Thoracic aorta (tissue), 2 donors: ENCODE measurements around the gene RASL12. TPM values are rescaled to one million over a fixed set of nuclear protein-coding genes. Genes with fewer than 3 reads are reported as not detected.

Source experiments
- ATAC-seq: fragments of 150-250 bp; one replicate; pipeline ENCODE4 v1.8.0; 2017; ENCODE audit warnings: low read depth; ENCODE audit not compliant: insufficient number of reproducible peaks, low FRiP score
- DNase-seq: peaks from one replicate; pipeline ENCODE4 v3.0.0-alpha.2; 2020; ENCODE audit warnings: low spot score
- H3K27ac ChIP-seq, 2 donors: fragments of 200-600 bp; sonication (generic); 1 replicate in 1 of 2; 2 replicates in 1 of 2; pipeline ENCODE4 v1.5.1; 2016; ENCODE audit warnings: mild to moderate bottlenecking in 2 of 2, moderate library complexity in 2 of 2
- H3K27me3 ChIP-seq: fragments of 200-600 bp; sonication (generic); replicated peaks from 2 replicates; pipeline ENCODE4 v1.6.0; 2016; ENCODE audit warnings: mild to moderate bottlenecking; ENCODE audit not compliant: insufficient read depth
- H3K36me3 ChIP-seq: fragments of 200-600 bp; sonication (generic); one replicate; pipeline ENCODE4 v1.5.1; 2016
- H3K4me1 ChIP-seq, 2 donors: fragments of 200-600 bp; sonication (generic); 1 replicate in 1 of 2; 2 replicates in 1 of 2; pipeline versions ENCODE4 v1.5.1 to v1.6.0; 2016; ENCODE audit warnings: low read depth in 2 of 2, mild to moderate bottlenecking in 1 of 2; ENCODE audit not compliant: control insufficient read depth in 1 of 2
- H3K4me3 ChIP-seq: fragments of 200-600 bp; sonication (generic); 2 replicates; pipeline ENCODE4 v1.5.1; 2016; ENCODE audit warnings: mild to moderate bottlenecking
- H3K9me3 ChIP-seq: fragments of 200-600 bp; sonication (generic); 2 replicates; pipeline ENCODE4 v1.5.1; 2016
- CTCF ChIP-seq: fragments of 200-600 bp; sonication (generic); IDR thresholded peaks from one replicate; pipeline ENCODE4 v1.5.1; 2019; ENCODE audit warnings: antibody characterized with exemption
- total RNA-seq, 2 donors: library from RNA; depleted of rRNA; stranded (reverse); fragments of >200 nt; gene quantifications; one replicate each; pipeline versions ENCODE4 v1.1.0 to v1.2.3, GENCODE V29; 2016

Gene RASL12
- total RNA-seq, 2 donors from 2014 or later, result 211 to 324 TPM

GRCh38 chr15:65008983-65009382 lies 58.8 kb downstream of the RASL12 start:
- peaks cover 8% of the 10 kb centered on the region for H3K36me3 ChIP-seq
- H3K27ac ChIP-seq, result no peak overlapping the region
- ATAC-seq (no peak), DNase-seq (no peak)
- no peaks in the 10 kb centered on the region for H3K9me3 ChIP-seq
- H3K4me1 ChIP-seq, result no peaks in the 10 kb centered on the region
- no peak for TF ChIP-seq CTCF
- H3K27me3 ChIP-seq, result no peaks in the 10 kb centered on the region
- no peak overlapping the region for H3K4me3 ChIP-seq

GRCh38 chr15:65006876-65007275 lies 60.9 kb downstream of the RASL12 start:
- no peak overlapping the region for H3K4me3 ChIP-seq
- no peak overlapping the region for H3K27ac ChIP-seq
- no peaks in the 10 kb centered on the region for H3K27me3 ChIP-seq
- H3K9me3 ChIP-seq, result no peaks in the 10 kb centered on the region
- DNase-seq (no peak), ATAC-seq (no peak)
- no peaks in the 10 kb centered on the region for H3K4me1 ChIP-seq
- TF ChIP-seq CTCF, result no peak
- H3K36me3 ChIP-seq, result peaks cover 3% of the 10 kb centered on the region

GRCh38 chr15:65004993-65005392 lies 62.8 kb downstream of the RASL12 start:
- Histone ChIP-seq H3K9me3 (no peaks in the 10 kb centered on the region), H3K4me3 (no peak overlapping the region), H3K27ac (no peak overlapping the region), H3K27me3 (no peaks in the 10 kb centered on the region), H3K36me3 (peaks cover 3% of the 10 kb centered on the region), H3K4me1 (no peaks in the 10 kb centered on the region)
- ATAC-seq (no peak), DNase-seq (no peak)
- TF ChIP-seq CTCF, result no peak

Other genes with a start within 250 kb of the RASL12 start
- 1 to 10 TPM; 1.1 to 9.0 TPM for gene PIF1, start 242.3 kb downstream of the RASL12 start, total RNA-seq
- gene PLEKHO2, start 226.1 kb downstream of the RASL12 start, total RNA-seq, result 10 to 100 TPM; 50.0 to 53.8 TPM
- 10 to 100 TPM; 27.5 to 58.1 TPM for gene ANKDD1A, start 156.1 kb downstream of the RASL12 start, total RNA-seq
- gene SPG21, start 78.1 kb downstream of the RASL12 start, total RNA-seq, result 10 to 100 TPM; 64.7 to 93.1 TPM
- 10 to 100 TPM; 25.9 to 42.4 TPM for gene MTFMT, start 38.4 kb downstream of the RASL12 start, total RNA-seq
- gene SLC51B, start 22.6 kb downstream of the RASL12 start, total RNA-seq, result not detected
- gene KBTBD13, start 8.8 kb upstream of the RASL12 start, total RNA-seq, result 1 to 10 TPM in 1 of 2 donors, under 1 TPM in 1; 0.63 to 3.1 TPM
- 10 to 100 TPM in 1 of 2 donors, 1 to 10 TPM in 1; 3.7 to 11.0 TPM for gene UBAP1L, start 47.2 kb upstream of the RASL12 start, total RNA-seq
- gene PDCD7, start 65.8 kb upstream of the RASL12 start, total RNA-seq, result 10 to 100 TPM; 18.5 to 26.7 TPM
- gene CLPX, start 117.4 kb upstream of the RASL12 start, total RNA-seq, result 10 to 100 TPM; 19.8 to 50.5 TPM
- gene CILP, start 143.5 kb upstream of the RASL12 start, total RNA-seq, result 10 to 100 TPM in 1 of 2 donors, 1 to 10 TPM in 1; 8.5 to 15.8 TPM
- 10 to 100 TPM in 1 of 2 donors, 1 to 10 TPM in 1; 7.2 to 15.4 TPM for gene PARP16, start 218.9 kb upstream of the RASL12 start, total RNA-seq
- gene RNU5A-1, start 228.1 kb upstream of the RASL12 start, total RNA-seq, result not detected
- not detected for gene RNU5B-1, start 236.7 kb upstream of the RASL12 start, total RNA-seq